GM15510 (cell line): ENCODE measurements around the gene KRT72.

Experiments used
- POLR2A ChIP-seq: IDR thresholded peaks from 3 replicates; pipeline ENCODE4 v1.6.1; 2011; ENCODE audit warnings: borderline replicate concordance; ENCODE audit not compliant: insufficient read length; ENCODE audit errors: extremely low read depth

KRT72 gene

GRCh38 chr12:52634266-52635056 is 33.2 kb upstream of the KRT72 start:
- TF ChIP-seq POLR2A: no peak

DNA sequence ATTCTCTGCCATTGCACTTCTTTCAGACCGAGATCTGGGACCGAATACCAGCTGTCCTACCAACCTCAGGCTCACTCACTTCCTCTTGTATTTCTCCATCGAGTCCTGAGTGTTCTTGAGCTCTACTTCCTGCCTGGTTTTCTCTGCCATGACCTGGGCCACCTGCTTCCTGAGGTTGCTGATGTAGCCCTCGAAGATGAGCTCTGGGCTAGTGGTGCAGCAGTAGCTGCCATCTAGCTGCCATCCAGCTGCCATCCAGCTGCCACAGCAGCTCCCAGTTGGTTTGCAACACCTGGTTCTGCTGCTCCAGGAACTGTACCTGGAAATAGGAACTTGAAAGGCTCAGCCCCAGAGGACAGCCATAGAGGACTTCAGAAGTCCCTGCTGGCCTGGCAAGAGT is 32.1 kb upstream of the KRT72 start:
- no peak for TF ChIP-seq POLR2A

DNA sequence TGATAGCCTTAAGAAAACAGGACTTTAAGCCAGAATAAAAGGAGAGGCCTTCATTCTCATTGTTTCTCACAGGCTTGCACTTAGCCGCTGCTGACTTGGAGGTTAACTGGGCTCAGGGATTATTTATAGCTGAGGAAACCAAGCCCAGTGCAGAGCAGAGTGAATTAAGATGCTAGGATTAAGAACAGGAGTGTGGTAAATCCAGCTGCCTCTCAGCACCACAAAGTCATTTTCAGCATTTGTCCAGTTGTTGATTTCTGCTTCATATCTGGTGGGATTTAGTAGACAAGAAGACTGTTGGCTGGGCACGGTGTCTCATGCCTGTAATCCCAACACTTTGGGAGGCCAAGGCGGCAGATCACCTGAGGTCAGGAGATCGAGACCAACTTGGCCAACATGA is 31.4 kb upstream of the KRT72 start:
- no peak for TF ChIP-seq POLR2A

GRCh38 chr12:52631676-52632459 is 30.6 kb upstream of the KRT72 start:
- TF ChIP-seq POLR2A: no peak

- TF ChIP-seq POLR2A: no peak
These were observed 30.0 kb upstream of the KRT72 start for GRCh38 chr12:52631264-52631663.

DNA sequence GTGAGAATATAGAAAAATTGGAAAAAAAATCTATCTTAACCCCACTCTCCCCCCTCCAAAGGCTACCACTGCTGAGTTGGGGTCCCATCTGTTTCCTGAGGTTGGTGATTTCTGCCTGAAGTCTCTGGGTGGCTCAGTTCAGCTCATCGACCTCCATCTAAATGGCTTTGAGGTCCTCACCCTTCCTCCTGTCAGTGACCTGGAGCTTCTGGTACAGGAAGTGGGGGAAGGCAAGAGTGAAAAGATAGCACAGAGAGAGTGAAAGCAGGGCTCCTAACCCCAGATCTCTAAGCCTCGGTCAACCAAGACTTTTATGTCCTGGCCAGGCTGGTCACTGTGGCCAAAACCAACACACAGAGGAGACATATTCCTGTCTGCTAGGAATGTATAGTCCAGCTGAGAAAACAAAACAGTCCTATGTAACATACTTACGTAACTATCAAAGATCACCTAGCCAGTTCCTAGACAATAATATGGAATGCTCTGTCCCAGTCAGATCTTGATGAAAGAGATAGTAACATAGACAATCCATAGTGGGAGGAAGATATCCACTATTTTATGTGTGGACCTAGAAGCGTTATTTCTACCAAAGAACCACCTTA is 29.4 kb upstream of the KRT72 start:
- TF ChIP-seq POLR2A: no peak

DNA sequence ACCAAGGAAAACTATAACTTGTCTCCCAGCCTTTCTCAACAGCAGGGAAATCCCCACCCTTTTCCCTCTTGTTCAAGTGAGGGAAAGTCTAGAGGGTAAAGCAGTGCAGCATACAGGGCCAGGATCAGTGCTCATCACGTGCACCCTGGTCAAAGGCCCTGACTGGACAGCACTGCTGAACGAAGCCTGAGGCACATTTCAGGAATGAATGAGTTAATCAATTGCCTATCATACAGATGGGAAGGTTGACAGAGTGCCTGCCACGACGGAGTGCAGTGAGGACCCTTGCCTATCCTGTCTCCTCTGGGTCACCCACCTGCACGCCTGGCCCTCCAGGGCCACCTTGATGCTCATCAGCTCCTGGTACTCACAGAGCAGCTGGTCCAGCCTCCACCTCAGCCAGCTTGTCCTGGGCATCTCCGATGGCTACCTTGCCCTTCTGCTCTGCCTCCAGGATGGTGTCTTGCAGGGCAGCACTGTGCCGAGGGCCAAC is 28.8 kb upstream of the KRT72 start:
- no peak for TF ChIP-seq POLR2A

DNA sequence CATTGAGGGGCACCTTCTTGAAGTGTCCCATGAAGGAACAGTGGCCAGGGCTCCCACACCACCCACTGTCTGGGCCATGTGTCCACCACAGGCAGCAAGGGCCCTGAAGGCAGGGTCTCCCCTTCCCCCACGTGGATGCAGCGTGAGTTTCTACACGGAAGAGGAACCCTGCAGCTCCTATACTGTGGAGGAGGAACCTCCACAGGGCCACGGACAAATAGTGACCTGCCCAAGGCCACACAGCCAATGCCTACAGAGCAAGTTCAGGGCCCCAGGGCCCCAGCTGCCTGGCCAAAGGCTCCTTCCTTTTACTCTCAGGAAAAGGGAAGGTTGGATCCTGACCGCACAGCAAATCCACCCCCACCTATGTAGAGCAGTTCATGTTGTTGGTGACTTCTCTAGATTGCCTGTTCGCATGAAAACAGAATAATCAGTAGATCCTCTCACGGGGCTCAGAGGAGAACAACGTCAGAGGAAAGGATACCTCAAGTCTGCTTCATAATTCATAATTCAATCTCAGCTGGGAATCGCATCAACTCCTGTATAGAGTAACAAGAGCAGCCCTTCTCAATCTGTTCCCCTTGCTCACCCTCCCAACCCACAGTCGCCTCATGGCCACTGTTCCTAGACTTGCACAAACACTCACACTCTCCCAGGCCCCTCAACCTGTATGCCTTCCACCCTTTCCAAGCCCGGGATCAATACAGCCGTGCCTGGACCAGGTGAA is 28.2 kb upstream of the KRT72 start:
- TF ChIP-seq POLR2A: no peak

DNA sequence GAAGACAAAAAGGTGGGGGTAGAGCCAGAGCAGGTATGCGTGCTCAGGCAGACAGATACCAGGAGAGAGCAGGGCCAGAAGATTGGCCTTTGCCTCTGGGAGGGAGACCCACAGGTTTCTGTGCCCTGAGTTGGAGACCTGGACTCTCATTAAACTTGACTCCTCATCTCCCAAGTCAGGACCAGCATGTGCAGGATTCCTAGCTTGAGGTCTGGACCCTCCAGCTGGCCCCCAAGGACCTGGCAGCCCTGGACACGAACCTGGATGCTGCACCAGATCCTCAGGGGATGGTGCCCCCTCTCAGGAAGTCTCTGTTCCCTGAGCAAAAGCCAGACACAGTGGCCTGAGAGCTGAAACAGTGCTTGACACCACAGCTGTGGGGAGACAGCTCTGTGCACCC is 27.6 kb upstream of the KRT72 start:
- no peak for TF ChIP-seq POLR2A

GRCh38 chr12:52628111-52628507 is 26.8 kb upstream of the KRT72 start:
- TF ChIP-seq POLR2A: no peak

DNA sequence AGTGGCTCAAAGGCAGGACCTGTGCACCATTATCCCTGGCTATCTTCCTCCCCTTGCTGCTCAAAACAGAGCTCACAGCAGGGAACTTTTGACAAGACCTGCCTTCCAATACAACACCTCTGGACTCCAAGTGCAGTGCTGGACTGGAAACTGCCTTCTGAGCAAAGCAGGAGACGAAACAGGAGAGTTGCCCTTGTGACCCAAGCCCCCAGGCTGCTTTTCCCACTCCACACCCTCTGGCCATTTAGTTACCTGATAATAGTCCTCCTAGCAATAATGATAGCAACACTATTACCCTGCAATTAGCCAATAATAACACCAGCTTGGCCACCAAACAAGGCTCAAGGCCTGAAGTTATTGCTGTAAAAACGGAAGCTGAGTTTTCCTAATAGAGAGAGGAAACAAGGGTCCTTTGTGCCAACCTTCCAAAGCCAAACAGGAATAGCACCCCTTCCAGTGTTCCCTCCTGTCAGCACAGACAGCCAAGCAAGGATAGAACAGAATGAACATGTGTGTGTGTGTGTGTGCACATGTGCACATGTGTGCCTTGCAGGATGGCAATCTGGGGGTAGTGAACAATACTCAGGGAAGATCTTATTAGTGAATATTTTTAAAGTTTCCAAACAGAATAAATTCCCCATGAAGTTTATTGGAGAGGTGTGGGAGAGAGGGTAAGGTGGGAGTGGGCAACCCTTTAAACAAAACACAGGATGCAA is 26.3 kb upstream of the KRT72 start:
- TF ChIP-seq POLR2A: no peak

GRCh38 chr12:52622349-52622748 is 21.1 kb upstream of the KRT72 start:
- TF ChIP-seq POLR2A: no peak

GRCh38 chr12:52618866-52619265 is 17.6 kb upstream of the KRT72 start:
- TF ChIP-seq POLR2A: no peak

- no peak for TF ChIP-seq POLR2A
These were observed 17.0 kb upstream of the KRT72 start, which contains the start of gene KRT73 for GRCh38 chr12:52618216-52618615. TSS of gene KRT73 (minus strand) at chr12:52618559. CDS start at chr12:52618524, 35 bp downstream.

- TF ChIP-seq POLR2A: no peak
These were observed 16.1 kb upstream of the KRT72 start for GRCh38 chr12:52617403-52617785.
